NT2/D1 (cell line): ENCODE measurements around the gene RPS24.

Source experiments
- YY1 ChIP-seq: IDR thresholded peaks from 2 replicates; pipeline ENCODE4 v1.6.1; 2011; ENCODE audit not compliant: insufficient read length, insufficient read depth
- ZNF274 ChIP-seq: IDR thresholded peaks from 2 replicates; pipeline ENCODE4 v1.6.1; 2011; ENCODE audit warnings: mild to moderate bottlenecking, low read depth, low read length

DNA sequence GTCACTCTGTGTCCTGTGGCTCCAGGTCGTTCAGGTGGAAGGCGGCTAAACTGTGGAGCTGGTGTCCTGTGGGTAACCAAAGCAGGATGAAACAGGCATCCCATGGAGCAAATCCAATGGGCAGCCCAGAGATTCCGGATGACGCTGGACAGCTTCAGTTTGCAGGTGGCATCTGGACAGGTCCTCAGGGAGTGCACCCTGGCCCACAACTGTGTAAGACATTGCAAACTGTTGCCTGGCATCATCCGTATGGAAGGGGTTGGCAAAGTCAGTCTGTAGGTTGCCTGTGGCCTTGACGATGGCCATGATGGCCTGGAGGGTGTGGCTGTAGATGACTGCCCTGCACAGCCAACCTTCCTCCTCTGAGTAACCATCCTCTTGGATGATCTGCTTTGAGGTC lies 35.5 kb downstream of the RPS24 start:
- TF ChIP-seq ZNF274 (no peak), YY1 (no peak)
